ENCODE measurements around the gene SEMA4F.

DNA sequence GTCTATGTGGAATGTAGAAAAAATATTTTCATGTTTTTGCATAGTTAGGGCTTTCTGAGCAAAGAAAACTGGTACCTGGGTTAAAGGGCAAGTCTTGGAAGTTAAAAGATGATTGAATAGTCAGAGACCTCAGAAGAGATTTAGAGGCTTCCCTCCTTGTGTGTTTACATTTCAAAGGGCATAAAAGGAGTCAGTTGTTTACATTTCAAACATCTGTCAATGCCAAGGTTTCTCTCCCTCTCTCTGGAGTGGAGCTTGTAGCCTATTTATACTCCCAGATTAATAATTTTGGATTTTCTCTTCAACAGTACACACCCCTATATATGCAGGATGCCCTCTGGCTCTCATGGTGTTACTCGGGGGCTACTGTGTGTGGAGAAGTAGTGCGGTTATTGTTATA is 14.5 kb upstream of the SEMA4F start:
- TF ChIP-seq POLR2A (IDR thresholded peaks at IDR 0.05; ENCODE audit: low read length) (no peak), GATA1 (IDR thresholded peaks at IDR 0.05; ENCODE audit: low read depth, low read length) (no peak)
